ENCODE results near the gene USP26.
"Not testable (repeated sequence)": the region's sequence is repeated elsewhere in the genome, so short reads cannot be mapped to it uniquely, and the experiment has no call there.

The USP26 gene

DNA sequence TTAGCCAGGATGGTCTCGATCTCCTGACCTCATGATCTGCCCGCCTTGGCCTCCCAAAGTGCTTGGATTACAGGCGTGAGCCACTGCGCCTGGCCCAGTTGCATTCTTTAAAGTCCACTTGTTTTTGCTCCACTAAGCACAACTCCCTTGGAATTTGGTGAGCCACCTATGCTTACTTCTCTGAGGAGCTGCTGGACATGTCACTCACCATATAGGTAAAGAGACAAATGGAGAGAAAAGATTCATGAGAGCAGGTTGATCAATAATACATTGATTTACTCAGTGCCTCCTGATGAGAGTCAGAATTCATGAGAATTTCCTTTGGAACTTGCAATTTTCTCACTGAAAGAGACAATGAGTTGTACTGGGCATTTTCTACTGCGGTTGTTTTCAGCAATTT lies 48.2 kb downstream of the USP26 start:
- no peak overlapping the region for H3K23ac ChIP-seq (ENCODE audit: low read length)
- no peaks in the 10 kb centered on the region for H3K9me3 ChIP-seq (ENCODE audit: insufficient read depth, low read depth, low read length)
- H3K27ac ChIP-seq (ENCODE audit: low read depth, low read length), result no peak overlapping the region
- H4K12ac ChIP-seq (ENCODE audit: low read depth, low read length), result no peak overlapping the region
- no peak overlapping the region for H2AFZ ChIP-seq (ENCODE audit: insufficient read depth, low read length, poor library complexity)
- H3K14ac ChIP-seq (ENCODE audit: low read length), result no peak overlapping the region
- WGBS (ENCODE audit: extremely low coverage, insufficient coverage, insufficient read length), result no CpG with 5 or more reads among the region's 5 CpGs
- H2BK120ac ChIP-seq (ENCODE audit: insufficient read depth, low read length, poor library complexity), result no peak overlapping the region
- H2AK5ac ChIP-seq (ENCODE audit: low read length), result no peak overlapping the region
- H2BK5ac ChIP-seq (ENCODE audit: low read depth, low read length, poor library complexity), result no peak overlapping the region
- H4K91ac ChIP-seq (ENCODE audit: low read depth, low read length), result no peak overlapping the region
- H3K79me1 ChIP-seq (ENCODE audit: low read length), result peaks cover 2% of the 10 kb centered on the region
- H3K18ac ChIP-seq (ENCODE audit: low read length), result no peak overlapping the region
- H3K79me2 ChIP-seq (ENCODE audit: control insufficient read depth, insufficient read depth, low read length, poor library complexity), result no peaks in the 10 kb centered on the region
- no peaks in the 10 kb centered on the region for H3K36me3 ChIP-seq (ENCODE audit: control insufficient read depth in 1 of 2, insufficient read depth in 2 of 2, low read length in 2 of 2)
- H2BK12ac ChIP-seq (ENCODE audit: low read length), result no peak overlapping the region
- no peak overlapping the region for H3K4me2 ChIP-seq (ENCODE audit: low read length)
- no peak overlapping the region for H3K9ac ChIP-seq (ENCODE audit: low read length)
- no peaks in the 10 kb centered on the region for H3K27me3 ChIP-seq (ENCODE audit: insufficient read depth, low read length)
- DNase-seq, result peak in 1 of 2 donors; percentile 23
- H3K4ac ChIP-seq (ENCODE audit: low read depth, low read length), result no peak overlapping the region
- no peak overlapping the region for H3K4me3 ChIP-seq (ENCODE audit: low read depth, low read length)
- no peaks in the 10 kb centered on the region for H3K4me1 ChIP-seq (ENCODE audit: control insufficient read depth in 1 of 2, insufficient read depth in 2 of 2, low read length in 2 of 2)
- H4K8ac ChIP-seq (ENCODE audit: low read depth, low read length), result no peak overlapping the region

DNA sequence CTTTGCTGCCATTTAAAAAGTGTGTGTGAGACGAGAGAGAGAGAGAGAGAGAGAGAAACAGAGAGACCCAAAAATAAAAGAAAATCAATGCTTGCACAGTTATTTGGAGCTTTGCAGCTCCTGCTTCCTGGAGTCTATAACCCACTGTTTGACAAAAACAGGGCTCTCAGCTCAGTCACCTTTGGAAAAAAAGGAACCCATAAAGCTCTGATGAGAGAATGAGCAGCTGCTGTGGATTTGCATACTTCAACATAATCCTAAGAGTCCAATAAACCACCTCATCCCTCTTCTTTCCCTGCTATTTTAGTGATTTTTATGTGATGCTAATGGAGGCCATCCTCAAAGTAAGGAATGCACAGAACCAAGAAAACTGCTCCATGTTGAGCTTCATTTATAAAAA lies 50.3 kb downstream of the USP26 start:
- no CpG with 5 or more reads among the region's 1 CpG for WGBS (ENCODE audit: extremely low coverage, insufficient coverage, insufficient read length)

DNA sequence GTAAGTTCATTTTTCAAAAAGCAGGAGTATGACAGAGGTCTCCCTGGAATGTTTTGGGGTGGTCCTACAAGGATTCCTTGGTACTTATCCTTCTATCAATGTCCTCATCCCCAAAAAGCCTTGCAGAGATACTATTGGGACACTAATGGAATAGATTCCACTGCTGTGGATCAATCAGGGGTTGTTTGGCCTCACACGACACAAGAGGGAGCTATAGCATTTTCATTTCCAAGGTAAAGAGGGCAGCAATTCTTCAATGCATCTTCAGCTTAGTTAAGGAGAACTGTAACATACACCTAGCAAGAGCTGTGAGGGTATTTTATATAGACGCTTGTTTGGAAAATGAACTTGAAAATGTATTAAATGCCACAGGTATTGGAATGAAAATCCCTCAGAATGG lies 50.9 kb downstream of the USP26 start:
- Histone ChIP-seq H3K14ac (ENCODE audit: low read length) (no peak overlapping the region), H2BK12ac (ENCODE audit: low read length) (no peak overlapping the region), H3K79me2 (ENCODE audit: control insufficient read depth, insufficient read depth, low read length, poor library complexity) (no peaks in the 10 kb centered on the region), H2AK5ac (ENCODE audit: low read length) (no peak overlapping the region), H3K27me3 (ENCODE audit: insufficient read depth, low read length) (no peaks in the 10 kb centered on the region), H3K4me3 (ENCODE audit: low read depth, low read length) (no peak overlapping the region), H4K91ac (ENCODE audit: low read depth, low read length) (no peak overlapping the region), H4K12ac (ENCODE audit: low read depth, low read length) (no peak overlapping the region), H3K9me3 (ENCODE audit: insufficient read depth, low read depth, low read length) (no peaks in the 10 kb centered on the region), H3K23ac (ENCODE audit: low read length) (no peak overlapping the region), H2AFZ (ENCODE audit: insufficient read depth, low read length, poor library complexity) (no peak overlapping the region), H3K9ac (ENCODE audit: low read length) (no peak overlapping the region), H3K4me2 (ENCODE audit: low read length) (no peak overlapping the region), H3K36me3 (ENCODE audit: control insufficient read depth in 1 of 2, insufficient read depth in 2 of 2, low read length in 2 of 2) (no peaks in the 10 kb centered on the region), H3K4me1 (ENCODE audit: control insufficient read depth in 1 of 2, insufficient read depth in 2 of 2, low read length in 2 of 2) (no peaks in the 10 kb centered on the region), H2BK5ac (ENCODE audit: low read depth, low read length, poor library complexity) (no peak overlapping the region), H2BK120ac (ENCODE audit: insufficient read depth, low read length, poor library complexity) (no peak overlapping the region), H3K18ac (ENCODE audit: low read length) (no peak overlapping the region), H3K79me1 (ENCODE audit: low read length) (no peaks in the 10 kb centered on the region), H3K4ac (ENCODE audit: low read depth, low read length) (no peak overlapping the region), H3K27ac (ENCODE audit: low read depth, low read length) (no peak overlapping the region), H4K8ac (ENCODE audit: low read depth, low read length) (no peak overlapping the region)
- DNase-seq, result peak in 1 of 2 donors; percentile 52
- no CpG with 5 or more reads among the region's 2 CpGs for WGBS (ENCODE audit: extremely low coverage, insufficient coverage, insufficient read length)

More for the DNA sequence above, 50.3 kb downstream of the USP26 start:
- H3K4me3 ChIP-seq (ENCODE audit: low read depth, low read length), result no peak overlapping the region
- no peak overlapping the region for H2BK12ac ChIP-seq (ENCODE audit: low read length)
- no peak overlapping the region for H2BK5ac ChIP-seq (ENCODE audit: low read depth, low read length, poor library complexity)
- H3K36me3 ChIP-seq (ENCODE audit: control insufficient read depth in 1 of 2, insufficient read depth in 2 of 2, low read length in 2 of 2), result no peaks in the 10 kb centered on the region
- H2AK5ac ChIP-seq (ENCODE audit: low read length), result no peak overlapping the region
- H3K14ac ChIP-seq (ENCODE audit: low read length), result no peak overlapping the region
- no peak overlapping the region for H4K8ac ChIP-seq (ENCODE audit: low read depth, low read length)
- H3K79me1 ChIP-seq (ENCODE audit: low read length), result no peaks in the 10 kb centered on the region
- no peaks in the 10 kb centered on the region for H3K4me1 ChIP-seq (ENCODE audit: control insufficient read depth in 1 of 2, insufficient read depth in 2 of 2, low read length in 2 of 2)
- H4K91ac ChIP-seq (ENCODE audit: low read depth, low read length), result no peak overlapping the region
- no peak overlapping the region for H3K27ac ChIP-seq (ENCODE audit: low read depth, low read length)
- no peak overlapping the region for H3K18ac ChIP-seq (ENCODE audit: low read length)
- no peak overlapping the region for H3K9ac ChIP-seq (ENCODE audit: low read length)
- no peak for DNase-seq
- no peaks in the 10 kb centered on the region for H3K27me3 ChIP-seq (ENCODE audit: insufficient read depth, low read length)
- no peak overlapping the region for H3K23ac ChIP-seq (ENCODE audit: low read length)
- H3K4me2 ChIP-seq (ENCODE audit: low read length), result no peak overlapping the region
- no peak overlapping the region for H4K12ac ChIP-seq (ENCODE audit: low read depth, low read length)
- no peak overlapping the region for H2BK120ac ChIP-seq (ENCODE audit: insufficient read depth, low read length, poor library complexity)
- no peak overlapping the region for H2AFZ ChIP-seq (ENCODE audit: insufficient read depth, low read length, poor library complexity)
- H3K9me3 ChIP-seq (ENCODE audit: insufficient read depth, low read depth, low read length), result no peaks in the 10 kb centered on the region
- no peak overlapping the region for H3K4ac ChIP-seq (ENCODE audit: low read depth, low read length)
- no peaks in the 10 kb centered on the region for H3K79me2 ChIP-seq (ENCODE audit: control insufficient read depth, insufficient read depth, low read length, poor library complexity)

DNA sequence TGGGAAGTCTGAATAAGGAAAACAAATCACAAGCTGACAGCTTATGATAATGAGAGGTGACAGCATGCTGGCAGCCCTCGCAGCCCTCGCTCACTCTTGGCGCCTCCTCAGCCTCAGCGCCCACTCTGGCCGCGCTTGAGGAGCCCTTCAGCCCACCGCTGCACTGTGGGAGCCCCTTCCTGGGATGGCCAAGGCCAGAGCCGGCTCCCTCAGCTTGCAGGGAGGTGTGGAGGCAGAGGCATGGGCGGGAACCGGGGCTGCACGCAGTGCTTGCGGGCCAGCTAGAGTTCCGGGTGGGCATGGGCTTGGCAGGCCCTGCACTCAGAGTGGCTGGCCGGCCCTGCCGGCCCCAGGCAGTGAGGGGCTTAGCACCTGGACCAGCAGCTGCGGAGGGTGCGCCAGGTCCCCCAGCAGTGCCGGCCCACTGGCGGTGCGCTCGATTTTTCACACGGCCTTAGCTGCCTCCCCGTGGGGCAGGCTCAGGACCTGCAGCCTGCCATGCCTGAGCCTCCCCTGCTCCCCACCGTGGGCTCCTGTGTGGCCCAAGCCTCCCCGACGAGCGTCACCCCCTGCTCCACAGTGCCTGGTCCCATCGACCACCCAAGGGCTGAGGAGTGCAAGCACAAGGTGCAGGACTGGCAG lies 52.6 kb downstream of the USP26 start:
- H3K14ac ChIP-seq (ENCODE audit: low read length); H2BK12ac ChIP-seq (ENCODE audit: low read length); H2AK5ac ChIP-seq (ENCODE audit: low read length); H3K79me2 ChIP-seq (ENCODE audit: control insufficient read depth, insufficient read depth, low read length, poor library complexity); H4K12ac ChIP-seq (ENCODE audit: low read depth, low read length); H3K9me3 ChIP-seq (ENCODE audit: insufficient read depth, low read depth, low read length); H3K79me1 ChIP-seq (ENCODE audit: low read length); H3K27me3 ChIP-seq (ENCODE audit: insufficient read depth, low read length); H3K23ac ChIP-seq (ENCODE audit: low read length); H3K9ac ChIP-seq (ENCODE audit: low read length); H3K36me3 ChIP-seq (ENCODE audit: control insufficient read depth in 1 of 2, insufficient read depth in 2 of 2, low read length in 2 of 2); H2BK120ac ChIP-seq (ENCODE audit: insufficient read depth, low read length, poor library complexity); H2AFZ ChIP-seq (ENCODE audit: insufficient read depth, low read length, poor library complexity); H3K4me2 ChIP-seq (ENCODE audit: low read length); H3K4ac ChIP-seq (ENCODE audit: low read depth, low read length); DNase-seq; H4K91ac ChIP-seq (ENCODE audit: low read depth, low read length); H2BK5ac ChIP-seq (ENCODE audit: low read depth, low read length, poor library complexity); H3K4me3 ChIP-seq (ENCODE audit: low read depth, low read length); H4K8ac ChIP-seq (ENCODE audit: low read depth, low read length); H3K18ac ChIP-seq (ENCODE audit: low read length); H3K4me1 ChIP-seq (ENCODE audit: control insufficient read depth in 1 of 2, insufficient read depth in 2 of 2, low read length in 2 of 2); H3K27ac ChIP-seq (ENCODE audit: low read depth, low read length): not testable (repeated sequence)
- WGBS (ENCODE audit: extremely low coverage, insufficient coverage, insufficient read length), result no CpG with 5 or more reads among the region's 28 CpGs
